K562 (cell line): ENCODE results near the gene GRK3. TPM values are rescaled to one million over a fixed set of nuclear protein-coding genes. Genes with fewer than 3 reads are reported as not detected.

Experiments
- BACH1 ChIP-seq: fragments of 200-800 bp; sonication (Bioruptor generic); IDR thresholded peaks from 2 replicates; pipeline ENCODE4 v1.6.1; 2016; ENCODE audit warnings: missing genetic modification characterization, missing compliant biosample characterization
- FOXP1 ChIP-seq: sonication (generic); formaldehyde crosslinking; IDR thresholded peaks from 2 replicates; pipeline ENCODE4 v1.8.0; 2022; ENCODE audit warnings: mild to moderate bottlenecking, missing genetic modification reagents
- KLF13 ChIP-seq: fragments of 450-650 bp; IDR thresholded peaks from 2 replicates; pipeline ENCODE4 v1.6.1; 2016; ENCODE audit warnings: missing genetic modification characterization, low read depth, mild to moderate bottlenecking, missing compliant biosample characterization, moderate library complexity, borderline replicate concordance
- NFATC3 ChIP-seq: fragments of 450-650 bp; IDR thresholded peaks from 2 replicates; pipeline ENCODE4 v1.6.1; 2017; ENCODE audit warnings: mild to moderate bottlenecking
- NFYB ChIP-seq: IDR thresholded peaks from 2 replicates; pipeline ENCODE4 v1.6.1; 2011; ENCODE audit warnings: mild to moderate bottlenecking, moderate library complexity; ENCODE audit not compliant: insufficient read length; ENCODE audit errors: extremely low read depth
- NONO ChIP-seq, 2 experiments: fragments of 200-400 bp in 1 of 2; fragments of 450-650 bp in 1 of 2; formaldehyde crosslinking in 1 of 2; IDR thresholded peaks; 2 replicates each; pipeline ENCODE4 v1.6.1; 2017; ENCODE audit warnings: low read depth in 2 of 2, mild to moderate bottlenecking in 2 of 2, moderate library complexity in 2 of 2, low read length in 1 of 2
- SMAD4 ChIP-seq: fragments of 250-450 bp; sonication (Bioruptor Pico); conservative IDR thresholded peaks from 2 replicates; pipeline ENCODE4 v1.8.0; 2021; ENCODE audit warnings: inconsistent platforms, mild to moderate bottlenecking, moderate library complexity
- SNRNP70 ChIP-seq: fragments of 200-400 bp; formaldehyde crosslinking; optimal IDR thresholded peaks from 2 replicates; pipeline ENCODE3; 2017; ENCODE audit warnings: low read depth, low read length
- SRSF9 ChIP-seq: fragments of 200-400 bp; formaldehyde crosslinking; IDR thresholded peaks from 2 replicates; pipeline ENCODE4 v1.6.1; 2017; ENCODE audit warnings: low read depth, low read length, borderline replicate concordance
- TAF7 ChIP-seq: fragments of 450-650 bp; IDR thresholded peaks from 2 replicates; pipeline ENCODE4 v1.6.1; 2016; ENCODE audit warnings: missing genetic modification characterization, missing compliant biosample characterization
- TCF3 ChIP-seq: sonication (generic); formaldehyde crosslinking; IDR thresholded peaks from 2 replicates; pipeline ENCODE4 v1.4.0; 2020; ENCODE audit warnings: mild to moderate bottlenecking, missing genetic modification reagents
- ZBTB34 ChIP-seq: fragments of 250-450 bp; sonication (Bioruptor Pico); IDR thresholded peaks from 2 replicates; pipeline ENCODE4 v1.8.0; 2021; ENCODE audit warnings: mild to moderate bottlenecking, moderate library complexity
- ZFP91 ChIP-seq: sonication (generic); formaldehyde crosslinking; IDR thresholded peaks from 2 replicates; pipeline ENCODE4 v1.8.0; 2022; ENCODE audit warnings: mild to moderate bottlenecking, missing genetic modification reagents
- ZNF175 ChIP-seq: fragments of 200-800 bp; sonication (Bioruptor generic); IDR thresholded peaks from 2 replicates; pipeline ENCODE4 v1.6.1; 2016; ENCODE audit warnings: low read depth, mild to moderate bottlenecking, missing genetic modification characterization, missing compliant biosample characterization
- ZNF282 ChIP-seq: sonication (generic); formaldehyde crosslinking; IDR thresholded peaks from 2 replicates; pipeline ENCODE4 v1.8.1; 2023; ENCODE audit warnings: missing genetic modification reagents
- ZNF57 ChIP-seq: fragments of 450-650 bp; formaldehyde crosslinking; IDR thresholded peaks from 2 replicates; pipeline ENCODE4 v1.4.0; 2020; ENCODE audit warnings: mild to moderate bottlenecking, moderate library complexity
- ZNF592 ChIP-seq: fragments of 450-650 bp; IDR thresholded peaks from 2 replicates; pipeline ENCODE4 v1.6.1; 2017; ENCODE audit warnings: antibody characterized with exemption, mild to moderate bottlenecking
- polyA plus RNA-seq, 8 experiments: library from polyadenylated mRNA; depleted of rRNA in 4 of 8; stranded (reverse) in 5 of 8; unstranded in 3 of 8; fragments of >200 nt; fragmentation: Nextera tagmentation in 2 of 8; fragmentation: Illumina TruSeq in 1 of 8; extraction: Ambion mirVana in 2 of 8; extraction: Trizol in 1 of 8; gene quantifications; 2 replicates each; pipeline versions ENCODE4 v1.2.1 to v1.2.3, GENCODE V29; 2011 to 2014; ENCODE audit warnings: inconsistent platforms in 1 of 8, missing spikeins in 1 of 8
- total RNA-seq, 7 experiments: library from RNA; depleted of rRNA in 6 of 7; stranded (reverse); fragments of >200 nt in 6 of 7; fragmentation: Illumina TruSeq in 2 of 7; extraction: Trizol in 2 of 7; gene quantifications; 2 replicates each; pipeline versions ENCODE4 v1.2.1 to v1.2.3, GENCODE V29; 2011 to 2021; ENCODE audit warnings: low replicate concordance in 1 of 7
- TF ChIP-seq, protein P1 (sequence below): fragments of 200-800 bp; sonication (Bioruptor generic); IDR thresholded peaks from 2 replicates; pipeline ENCODE4 v1.6.1; 2017; ENCODE audit warnings: missing genetic modification characterization, missing compliant biosample characterization
- TF ChIP-seq, protein P2 (sequence below): conservative IDR thresholded peaks from 2 replicates; pipeline ENCODE4 v1.6.1; 2011; ENCODE audit warnings: low read depth, mild to moderate bottlenecking, low read length; ENCODE audit not compliant: control insufficient read depth

Gene GRK3
- total and polyA plus RNA-seq, 9 of the 15 experiments (the other 6 are each of a cell fraction or from before 2014, with no cell fraction given), result 1.4 to 7.6 (median 3.6) TPM

GRCh38 chr22:25762147-25762546, 197.7 kb downstream of the GRK3 start (continued):
- TF ChIP-seq, protein P1, sequence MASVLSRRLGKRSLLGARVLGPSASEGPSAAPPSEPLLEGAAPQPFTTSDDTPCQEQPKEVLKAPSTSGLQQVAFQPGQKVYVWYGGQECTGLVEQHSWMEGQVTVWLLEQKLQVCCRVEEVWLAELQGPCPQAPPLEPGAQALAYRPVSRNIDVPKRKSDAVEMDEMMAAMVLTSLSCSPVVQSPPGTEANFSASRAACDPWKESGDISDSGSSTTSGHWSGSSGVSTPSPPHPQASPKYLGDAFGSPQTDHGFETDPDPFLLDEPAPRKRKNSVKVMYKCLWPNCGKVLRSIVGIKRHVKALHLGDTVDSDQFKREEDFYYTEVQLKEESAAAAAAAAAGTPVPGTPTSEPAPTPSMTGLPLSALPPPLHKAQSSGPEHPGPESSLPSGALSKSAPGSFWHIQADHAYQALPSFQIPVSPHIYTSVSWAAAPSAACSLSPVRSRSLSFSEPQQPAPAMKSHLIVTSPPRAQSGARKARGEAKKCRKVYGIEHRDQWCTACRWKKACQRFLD (CRISPR knock-in tag), result 0 out of 2 replicates have a peak, but pooled peaks have one; percentile 37
- no peak for TF ChIP-seq BACH1
- no peak for TF ChIP-seq ZBTB34 (CRISPR knock-in tag)
- no peak for TF ChIP-seq KLF13 (tag)
- TF ChIP-seq, protein P2, sequence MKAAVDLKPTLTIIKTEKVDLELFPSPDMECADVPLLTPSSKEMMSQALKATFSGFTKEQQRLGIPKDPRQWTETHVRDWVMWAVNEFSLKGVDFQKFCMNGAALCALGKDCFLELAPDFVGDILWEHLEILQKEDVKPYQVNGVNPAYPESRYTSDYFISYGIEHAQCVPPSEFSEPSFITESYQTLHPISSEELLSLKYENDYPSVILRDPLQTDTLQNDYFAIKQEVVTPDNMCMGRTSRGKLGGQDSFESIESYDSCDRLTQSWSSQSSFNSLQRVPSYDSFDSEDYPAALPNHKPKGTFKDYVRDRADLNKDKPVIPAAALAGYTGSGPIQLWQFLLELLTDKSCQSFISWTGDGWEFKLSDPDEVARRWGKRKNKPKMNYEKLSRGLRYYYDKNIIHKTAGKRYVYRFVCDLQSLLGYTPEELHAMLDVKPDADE, result no peak
- no peak for TF ChIP-seq ZNF57
- no peak for TF ChIP-seq SNRNP70
- no peak for TF ChIP-seq ZNF282 (CRISPR knock-in tag)
- TF ChIP-seq ZNF175 (CRISPR knock-in tag), result peak; percentile 31; the same call in 1 of the 2 replicates
- TF ChIP-seq TAF7 (tag), result no peak
- TF ChIP-seq SRSF9, result no peak
- no peak for TF ChIP-seq NONO (IDR thresholded peaks at IDR 0.05; ENCODE audit: low read depth in 2 of 2, low read length in 1 of 2)
- no peak for TF ChIP-seq NFATC3
- TF ChIP-seq TCF3 (CRISPR knock-in tag), result peak; percentile 93
- TF ChIP-seq ZFP91, result no peak
- TF ChIP-seq ZNF592, result no peak
- no peak for TF ChIP-seq NFYB
- peak; percentile 77; the same call in 1 of the 2 replicates for TF ChIP-seq SMAD4
- TF ChIP-seq FOXP1, result no peak
